NT2/D1 (cell line): ENCODE data around the gene AUH.

Experiments used
- SUZ12 ChIP-seq: IDR thresholded peaks from 2 replicates; pipeline ENCODE4 v1.6.1; 2011; ENCODE audit not compliant: insufficient read length, insufficient read depth; ENCODE audit errors: extremely low read depth
- YY1 ChIP-seq: IDR thresholded peaks from 2 replicates; pipeline ENCODE4 v1.6.1; 2011; ENCODE audit not compliant: insufficient read length, insufficient read depth

DNA sequence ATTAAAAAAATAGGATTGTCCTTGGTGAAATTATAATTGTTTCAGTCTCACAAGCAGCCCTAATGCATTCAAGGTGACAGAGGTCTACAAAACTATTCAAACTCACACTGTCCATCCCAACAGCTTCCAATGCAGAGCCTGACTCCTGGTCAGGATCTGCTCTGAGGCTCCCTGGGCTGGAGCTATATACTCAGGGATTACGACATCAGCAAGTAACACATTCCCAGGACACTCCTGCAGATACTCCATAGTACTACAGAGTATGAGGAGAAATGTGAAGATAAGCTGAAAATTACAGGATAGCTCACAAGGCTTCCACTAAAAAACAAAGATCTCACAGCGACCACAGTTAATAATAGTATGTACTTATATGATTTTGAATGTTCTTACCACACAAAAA is 130.1 kb downstream of the AUH start:
- no peak for TF ChIP-seq SUZ12
- TF ChIP-seq YY1, result no peak
